GM12872 (cell line): Measurements from ENCODE around the gene CLDN14.

Experiments used
- TF ChIP-seq, protein P1 (sequence below): IDR thresholded peaks from 3 replicates; pipeline ENCODE4 v1.5.1; 2011; ENCODE audit warnings: low read depth, mild to moderate bottlenecking, low read length, moderate library complexity; ENCODE audit not compliant: insufficient read depth

Gene CLDN14

GRCh38 chr21:36446301-36446700, 33.6 kb downstream of the CLDN14 start:
- TF ChIP-seq, protein P1, sequence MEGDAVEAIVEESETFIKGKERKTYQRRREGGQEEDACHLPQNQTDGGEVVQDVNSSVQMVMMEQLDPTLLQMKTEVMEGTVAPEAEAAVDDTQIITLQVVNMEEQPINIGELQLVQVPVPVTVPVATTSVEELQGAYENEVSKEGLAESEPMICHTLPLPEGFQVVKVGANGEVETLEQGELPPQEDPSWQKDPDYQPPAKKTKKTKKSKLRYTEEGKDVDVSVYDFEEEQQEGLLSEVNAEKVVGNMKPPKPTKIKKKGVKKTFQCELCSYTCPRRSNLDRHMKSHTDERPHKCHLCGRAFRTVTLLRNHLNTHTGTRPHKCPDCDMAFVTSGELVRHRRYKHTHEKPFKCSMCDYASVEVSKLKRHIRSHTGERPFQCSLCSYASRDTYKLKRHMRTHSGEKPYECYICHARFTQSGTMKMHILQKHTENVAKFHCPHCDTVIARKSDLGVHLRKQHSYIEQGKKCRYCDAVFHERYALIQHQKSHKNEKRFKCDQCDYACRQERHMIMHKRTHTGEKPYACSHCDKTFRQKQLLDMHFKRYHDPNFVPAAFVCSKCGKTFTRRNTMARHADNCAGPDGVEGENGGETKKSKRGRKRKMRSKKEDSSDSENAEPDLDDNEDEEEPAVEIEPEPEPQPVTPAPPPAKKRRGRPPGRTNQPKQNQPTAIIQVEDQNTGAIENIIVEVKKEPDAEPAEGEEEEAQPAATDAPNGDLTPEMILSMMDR: no peak

GRCh38 chr21:36441715-36442114, 38.2 kb downstream of the CLDN14 start:
- TF ChIP-seq, protein P1: no peak

DNA sequence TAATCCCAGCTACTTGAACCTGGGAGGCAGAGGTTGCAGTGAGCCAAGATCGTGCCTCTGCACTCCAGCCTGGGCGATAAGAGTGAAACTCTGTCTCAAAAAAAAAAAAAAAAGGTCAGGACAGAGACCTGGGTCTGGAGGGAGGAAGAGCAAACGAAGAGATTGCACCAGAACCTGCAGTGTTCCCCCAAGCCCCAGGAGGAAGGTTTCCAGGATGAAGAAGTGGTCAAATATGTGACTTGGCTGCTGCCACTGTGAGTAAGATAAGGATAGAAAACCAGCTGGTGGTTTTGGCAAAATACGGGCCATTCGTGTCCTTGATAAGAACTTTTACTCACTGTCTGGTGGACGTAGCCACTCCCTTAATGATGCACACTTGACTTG, 42.2 kb downstream of the CLDN14 start:
- TF ChIP-seq, protein P1: no peak

DNA sequence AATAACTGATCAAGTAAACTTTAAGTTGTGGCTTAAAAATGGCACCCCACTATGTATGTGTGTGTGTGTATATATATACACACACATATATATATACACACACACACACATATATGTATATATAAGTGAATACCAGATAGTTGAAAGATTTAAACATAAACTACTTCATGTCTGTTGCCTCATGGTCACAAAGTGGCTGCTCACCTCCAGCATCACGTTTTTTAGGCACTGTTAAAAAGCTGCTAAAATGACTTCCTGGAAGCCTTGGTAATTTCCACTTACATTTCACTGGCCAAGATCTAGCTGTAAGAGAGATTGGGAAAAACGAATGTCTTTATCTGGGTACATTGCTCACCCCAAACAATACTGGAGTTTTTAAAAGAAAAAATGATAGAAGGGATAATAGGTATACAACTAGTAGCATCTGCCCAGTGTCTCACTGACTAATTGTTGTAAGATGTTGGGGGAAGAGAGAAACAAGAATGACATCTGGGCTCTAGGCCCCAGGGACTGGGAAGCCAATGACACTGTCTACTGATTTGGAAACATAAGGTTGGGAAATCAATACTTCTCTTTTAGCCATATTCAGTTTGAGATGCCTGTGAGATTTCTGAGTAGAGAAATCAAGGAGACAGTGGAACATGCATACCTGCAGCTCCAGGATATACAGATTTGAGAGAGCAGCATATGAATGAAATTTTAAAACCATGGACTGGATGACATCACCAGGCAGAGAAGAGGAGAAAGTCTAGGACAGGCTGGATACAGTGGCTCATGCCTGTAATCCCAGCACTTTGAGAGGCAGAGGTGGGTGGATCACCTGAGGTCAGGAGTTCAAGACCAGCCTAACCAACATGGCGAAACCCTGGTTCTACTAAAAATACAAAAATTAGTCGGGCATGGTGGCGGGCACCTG, 42.8 kb downstream of the CLDN14 start:
- TF ChIP-seq, protein P1: no peak

GRCh38 chr21:36434144-36434543, 45.8 kb downstream of the CLDN14 start:
- TF ChIP-seq, protein P1: no peak

GRCh38 chr21:36433059-36433709, 46.7 kb downstream of the CLDN14 start:
- TF ChIP-seq, protein P1: no peak

DNA sequence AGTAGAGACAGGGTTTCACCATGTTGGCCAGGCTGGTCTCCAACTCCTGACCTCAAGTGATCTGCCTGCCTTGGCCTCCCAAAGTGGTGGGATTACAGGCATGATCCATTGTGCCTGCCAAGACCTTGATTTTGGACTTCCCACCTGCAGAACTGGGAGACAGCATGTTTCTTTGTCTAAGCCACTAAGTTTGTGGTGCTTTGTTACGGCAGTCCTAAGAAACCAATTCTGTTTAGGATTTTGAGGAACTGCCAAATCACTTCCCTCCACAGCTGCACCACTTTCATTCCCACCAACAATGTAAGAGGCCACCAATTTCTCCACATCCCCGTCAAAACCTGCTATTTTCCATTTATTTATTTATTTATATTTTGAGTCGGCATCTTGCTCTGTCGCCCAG, 48.7 kb downstream of the CLDN14 start:
- TF ChIP-seq, protein P1: no peak
